ENCODE results near the gene GPC6. TPM values are rescaled to one million over a fixed set of nuclear protein-coding genes. Genes with fewer than 3 reads are reported as not detected.

The GPC6 gene
- total RNA-seq, 1 experiment from 2014 or later, result 0.22 TPM

- no peaks in the 10 kb centered on the region for H3K79me2 ChIP-seq (ENCODE audit: insufficient read depth, low read length)
- POLR2A ChIA-PET, result no interaction called here
- H3K4me2 ChIP-seq (ENCODE audit: low read length), result no peak overlapping the region
- no peaks in the 10 kb centered on the region for H3K27me3 ChIP-seq (ENCODE audit: insufficient read depth, low read length)
- DNase-seq (ENCODE audit: low read depth, low spot score), result no peak
- no peak for ATAC-seq
- CTCF ChIA-PET, result no interaction called here
- no peak overlapping the region for H3K27ac ChIP-seq (ENCODE audit: low read depth, low read length)
- no peaks in the 10 kb centered on the region for H3K36me3 ChIP-seq (ENCODE audit: control insufficient read depth in 1 of 2, insufficient read depth in 2 of 2, low read length in 2 of 2)
- no peaks in the 10 kb centered on the region for H4K20me1 ChIP-seq (ENCODE audit: insufficient read depth)
- RAD21 ChIA-PET (ENCODE audit: low non-redundant PET in 1 of 2, low total read pairs in 2 of 2, uncharacterized antibody in 2 of 2, unreplicated experiment in 2 of 2), result no interaction called here
- H3K4me1 ChIP-seq (ENCODE audit: control insufficient read depth in 1 of 2, insufficient read depth in 2 of 2, low read length in 2 of 2), result no peaks in the 10 kb centered on the region
- H3K9ac ChIP-seq (ENCODE audit: low read length), result no peak overlapping the region
- BruUV-seq (replicated peaks), result no TSS peak
- peaks cover 4 to 19% of the 10 kb centered on the region in 2 experiments; a peak in 2 of 4 replicates for H3K9me3 ChIP-seq (ENCODE audit: control insufficient read depth in 1 of 2, insufficient read depth in 1 of 2, low read depth in 1 of 2, low read length in 2 of 2)
- no peak overlapping the region for H2AFZ ChIP-seq (ENCODE audit: low read depth, low read length, poor library complexity, severe bottlenecking)
- no peak overlapping the region for H3K4me3 ChIP-seq (replicated peaks in 1 of 2; ENCODE audit: low read depth in 1 of 2, low read length in 2 of 2)
- TF ChIP-seq ATF3 (IDR thresholded peaks at IDR 0.05), result no peak
- TF ChIP-seq ELF1 (IDR thresholded peaks at IDR 0.05; ENCODE audit: borderline replicate concordance, low read depth), result no peak
- TF ChIP-seq POLR2AphosphoS5 (IDR thresholded peaks at IDR 0.05; ENCODE audit: low read depth, low read length), result no peak
- no peak for TF ChIP-seq EGR1 (IDR thresholded peaks at IDR 0.05; ENCODE audit: low read depth)
- no peak for TF ChIP-seq CTCF (IDR thresholded peaks at IDR 0.05 in 2 of 3, conservative IDR thresholded peaks at IDR 0.05 in 1 of 3; ENCODE audit: borderline replicate concordance in 1 of 3, insufficient read depth in 1 of 3, low read depth in 2 of 3, low read length in 2 of 3)
- intact Hi-C loops (cut with micrococcal nuclease), result no loop called here
- H3K9me2 ChIP-seq (ENCODE audit: insufficient read depth), result no peaks in the 10 kb centered on the region
These were observed 943.6 kb downstream of the GPC6 start for GRCh38 chr13:94170145-94170571.

DNA sequence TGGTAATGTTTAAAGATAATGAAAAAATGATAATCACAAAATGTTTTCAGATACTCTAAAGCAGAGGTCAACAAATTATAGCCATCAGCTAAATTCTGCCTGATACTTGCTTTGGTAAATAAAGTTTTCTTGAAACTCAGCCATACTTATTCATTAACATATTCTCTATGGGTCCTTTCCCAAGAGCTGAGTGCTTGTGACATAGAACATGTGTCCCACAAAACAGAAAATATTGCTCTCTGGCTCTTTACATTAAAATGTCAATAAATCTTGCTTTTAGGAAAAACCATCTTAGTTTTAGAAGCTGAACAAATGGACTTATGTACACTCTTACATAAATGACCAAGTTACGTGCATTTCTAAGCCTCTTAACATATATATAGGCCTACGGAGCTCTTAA is 945.8 kb downstream of the GPC6 start:
- Histone ChIP-seq H3K9me3 (ENCODE audit: control insufficient read depth in 1 of 2, insufficient read depth in 1 of 2, low read depth in 1 of 2, low read length in 2 of 2) (peaks cover 4 to 29% of the 10 kb centered on the region in 2 experiments; a peak in 2 of 4 replicates), H3K4me1 (ENCODE audit: control insufficient read depth in 1 of 2, insufficient read depth in 2 of 2, low read length in 2 of 2) (no peaks in the 10 kb centered on the region), H4K20me1 (ENCODE audit: insufficient read depth) (no peaks in the 10 kb centered on the region), H3K27ac (ENCODE audit: low read depth, low read length) (no peak overlapping the region), H3K4me2 (ENCODE audit: low read length) (no peak overlapping the region), H2AFZ (ENCODE audit: low read depth, low read length, poor library complexity, severe bottlenecking) (no peak overlapping the region), H3K36me3 (ENCODE audit: control insufficient read depth in 1 of 2, insufficient read depth in 2 of 2, low read length in 2 of 2) (no peaks in the 10 kb centered on the region), H3K27me3 (ENCODE audit: insufficient read depth, low read length) (no peaks in the 10 kb centered on the region), H3K9me2 (ENCODE audit: insufficient read depth) (no peaks in the 10 kb centered on the region), H3K4me3 (replicated peaks in 1 of 2; ENCODE audit: low read depth in 1 of 2, low read length in 2 of 2) (no peak overlapping the region), H3K9ac (ENCODE audit: low read length) (no peak overlapping the region), H3K79me2 (ENCODE audit: insufficient read depth, low read length) (no peaks in the 10 kb centered on the region)
- ChIA-PET POLR2A (no interaction called here), RAD21 (ENCODE audit: low non-redundant PET in 1 of 2, low total read pairs in 2 of 2, uncharacterized antibody in 2 of 2, unreplicated experiment in 2 of 2) (no interaction called here), CTCF (no interaction called here)
- DNase-seq (ENCODE audit: low read depth, low spot score), result no peak
- ATAC-seq, result no peak
- no TSS peak for BruUV-seq (replicated peaks)
- TF ChIP-seq SIN3A (IDR thresholded peaks at IDR 0.05; ENCODE audit: low read depth), result no peak
- no peak for TF ChIP-seq RAD21 (IDR thresholded peaks at IDR 0.05; ENCODE audit: low read depth)
- intact Hi-C loops (cut with micrococcal nuclease), result no loop called here
